HUES64 (cell line): Measurements from ENCODE around the gene ANXA10.
"Not testable (repeated sequence)": the region's sequence is repeated elsewhere in the genome, so short reads cannot be mapped to it uniquely, and the experiment has no call there.

Experiments
- H3K27ac ChIP-seq: 2 replicates; pipeline ENCODE4 v1.7.0; 2013; ENCODE audit warnings: low read depth, low read length, inconsistent platforms
- H3K27me3 ChIP-seq: 2 replicates; pipeline ENCODE4 v1.6.1; 2013; ENCODE audit warnings: mild to moderate bottlenecking, low read length; ENCODE audit not compliant: insufficient read depth
- H3K36me3 ChIP-seq: 2 replicates; pipeline ENCODE4 v1.6.1; 2013; ENCODE audit warnings: mild to moderate bottlenecking, low read length; ENCODE audit not compliant: insufficient read depth
- H3K4me1 ChIP-seq: 2 replicates; pipeline ENCODE4 v1.6.1; 2013; ENCODE audit warnings: mild to moderate bottlenecking, low read length, moderate library complexity; ENCODE audit not compliant: insufficient read depth
- H3K4me3 ChIP-seq: 2 replicates; pipeline ENCODE4 v1.5.1; 2013; ENCODE audit warnings: mild to moderate bottlenecking, low read length, moderate library complexity
- H3K9ac ChIP-seq: 2 replicates; pipeline ENCODE4 v1.6.1; 2013; ENCODE audit warnings: mild to moderate bottlenecking, low read depth, low read length
- H3K9me3 ChIP-seq: 2 replicates; pipeline ENCODE4 v1.6.1; 2013; ENCODE audit warnings: low read depth, low read length; ENCODE audit not compliant: insufficient read depth
- WGBS: fragments of 150-250, 120-280 bp; methylation state at CpG from one replicate; pipeline ENCODE4 v1.1.7; 2013; ENCODE audit warnings: missing lambda C conversion rate; 5-methylcytosine and 5-hydroxymethylcytosine counted together

The ANXA10 gene

DNA sequence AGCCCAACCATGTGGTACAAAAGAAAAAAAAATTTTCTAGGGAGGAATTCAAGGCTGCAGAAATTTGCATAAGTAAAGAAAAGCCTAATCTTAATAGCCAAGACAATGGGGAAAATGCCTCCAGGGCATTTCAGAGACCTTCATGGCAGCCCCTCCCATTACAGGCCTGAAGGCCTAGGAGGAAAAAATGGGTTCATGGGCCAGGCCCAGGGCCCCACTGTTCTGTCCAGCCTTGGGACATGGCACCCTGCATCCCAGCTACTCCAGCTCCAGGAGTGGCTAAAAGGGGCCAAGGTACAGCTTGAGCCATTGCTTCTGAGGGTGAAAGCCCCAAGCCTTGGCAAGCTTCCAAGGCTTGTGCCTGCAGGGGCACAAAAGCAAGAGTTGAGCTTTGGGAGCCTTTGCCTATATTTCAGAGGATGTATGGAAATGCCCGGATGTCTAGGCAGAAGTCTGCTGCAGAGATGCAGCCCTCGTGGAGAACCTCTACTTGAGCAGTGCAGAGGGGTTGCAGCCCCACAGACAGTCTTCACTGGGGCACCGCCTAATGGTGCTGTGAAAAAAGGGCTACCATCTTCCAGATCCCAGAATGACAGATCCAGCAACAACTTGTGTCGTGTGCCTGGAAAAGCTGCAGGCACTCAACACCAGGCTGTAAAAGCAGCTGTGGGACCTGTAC, 111.0 kb downstream of the ANXA10 start:
- Histone ChIP-seq H3K4me1 (no peaks in the 10 kb centered on the region), H3K9ac (no peak overlapping the region), H3K9me3 (peaks cover 32% of the 10 kb centered on the region), H3K4me3 (no peak overlapping the region), H3K27me3 (no peaks in the 10 kb centered on the region), H3K27ac (no peak overlapping the region), H3K36me3 (no peaks in the 10 kb centered on the region)
- WGBS = 89% methylated on average over 4 of the region's 4 CpGs

- no peaks in the 10 kb centered on the region for H3K27me3 ChIP-seq
- H3K4me1 ChIP-seq = no peaks in the 10 kb centered on the region
- H3K27ac ChIP-seq = no peak overlapping the region
- WGBS = 99% methylated on average over 3 of the region's 3 CpGs
- H3K9me3 ChIP-seq = peaks cover 14% of the 10 kb centered on the region
- H3K9ac ChIP-seq = no peak overlapping the region
- no peak overlapping the region for H3K4me3 ChIP-seq
- no peaks in the 10 kb centered on the region for H3K36me3 ChIP-seq
Measured at GRCh38 chr4:168208957-168209614, 116.7 kb downstream of the ANXA10 start.

GRCh38 chr4:168212656-168213055, 120.3 kb downstream of the ANXA10 start:
- Histone ChIP-seq H3K27me3 (no peaks in the 10 kb centered on the region), H3K4me1 (no peaks in the 10 kb centered on the region)
- WGBS = 100% methylated on average over 1 of the region's 3 CpGs

GRCh38 chr4:168213511-168213910, 121.2 kb downstream of the ANXA10 start:
- not testable (repeated sequence) for H3K9me3 ChIP-seq, H3K27ac ChIP-seq

More at GRCh38 chr4:168212656-168213055, 120.3 kb downstream of the ANXA10 start:
- Histone ChIP-seq H3K9ac (no peak overlapping the region), H3K9me3 (no peaks in the 10 kb centered on the region), H3K36me3 (no peaks in the 10 kb centered on the region), H3K4me3 (no peak overlapping the region), H3K27ac (no peak overlapping the region)

DNA sequence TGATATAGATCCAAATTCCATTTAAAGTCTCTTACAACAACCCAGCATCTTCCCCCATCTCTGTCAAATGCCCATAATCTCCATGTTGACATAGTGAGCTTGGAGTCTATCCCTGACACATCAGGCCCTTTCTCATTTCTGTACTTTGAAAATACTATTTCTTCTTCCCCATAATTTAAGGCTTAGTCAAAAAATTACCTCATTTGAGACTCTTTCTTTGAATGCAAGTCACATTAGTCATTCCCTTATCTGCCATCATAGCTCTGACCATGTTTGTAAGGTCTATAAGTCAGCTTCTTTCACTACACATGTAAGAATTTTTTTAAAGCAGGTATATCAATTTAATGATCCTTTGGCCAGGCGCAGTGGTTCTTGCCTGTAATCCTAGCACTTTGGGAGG, 126.3 kb downstream of the ANXA10 start:
- H3K4me3 ChIP-seq = no peak overlapping the region
- no peaks in the 10 kb centered on the region for H3K9me3 ChIP-seq
- no peaks in the 10 kb centered on the region for H3K4me1 ChIP-seq
- WGBS = 85% methylated on average over 1 of the region's 1 CpG
- H3K27ac ChIP-seq = no peak overlapping the region
- H3K36me3 ChIP-seq = no peaks in the 10 kb centered on the region
- H3K9ac ChIP-seq = no peak overlapping the region
- no peaks in the 10 kb centered on the region for H3K27me3 ChIP-seq

More at GRCh38 chr4:168213511-168213910, 121.2 kb downstream of the ANXA10 start:
- not testable (repeated sequence) for H3K36me3 ChIP-seq, H3K27me3 ChIP-seq, H3K9ac ChIP-seq, H3K4me3 ChIP-seq, H3K4me1 ChIP-seq

DNA sequence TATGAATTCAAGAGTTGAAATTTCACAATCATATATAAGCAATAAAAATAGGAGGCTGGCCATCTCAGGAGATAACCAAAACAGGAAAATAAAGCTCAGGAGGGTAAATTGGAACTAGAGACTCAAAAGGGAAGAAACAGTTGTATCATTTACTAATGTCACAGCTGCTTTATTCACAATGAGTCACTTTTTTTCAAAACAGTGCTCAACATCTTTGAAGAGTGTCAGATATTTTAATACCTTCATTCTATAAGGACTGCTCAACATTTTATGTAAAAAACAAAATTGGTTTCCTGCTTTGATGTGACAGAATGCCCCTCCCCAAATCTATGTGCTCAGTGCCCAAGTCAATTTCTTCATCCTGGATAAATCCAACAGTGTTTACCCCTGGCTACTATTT, 128.6 kb downstream of the ANXA10 start:
- no peaks in the 10 kb centered on the region for H3K36me3 ChIP-seq
- H3K4me3 ChIP-seq = no peak overlapping the region
- H3K27me3 ChIP-seq = no peaks in the 10 kb centered on the region
- no peaks in the 10 kb centered on the region for H3K4me1 ChIP-seq
- no peak overlapping the region for H3K9ac ChIP-seq
- H3K9me3 ChIP-seq = no peaks in the 10 kb centered on the region
- no peak overlapping the region for H3K27ac ChIP-seq

DNA sequence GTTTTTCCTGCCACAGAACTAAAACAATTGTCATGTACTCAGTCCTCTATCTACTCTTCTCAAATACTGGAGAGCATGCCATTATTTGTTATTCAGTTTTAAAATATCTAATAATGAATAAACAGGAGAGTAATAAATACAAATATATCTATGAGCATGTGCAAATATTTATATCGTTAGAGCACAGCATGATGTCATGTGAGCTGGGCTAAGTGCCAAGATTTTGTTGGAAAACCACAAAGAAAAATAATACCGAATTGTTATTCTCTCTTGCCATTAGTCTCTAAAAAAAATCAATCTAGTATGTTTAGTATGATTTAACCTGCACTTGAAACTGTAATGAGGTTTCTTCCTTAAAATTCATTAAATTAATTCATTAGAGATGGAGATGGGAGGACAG, 129.0 kb downstream of the ANXA10 start:
- 92% methylated on average over 2 of the region's 2 CpGs for WGBS
- no peaks in the 10 kb centered on the region for H3K4me1 ChIP-seq

More for the DNA sequence above, 129.0 kb downstream of the ANXA10 start:
- H3K36me3 ChIP-seq = no peaks in the 10 kb centered on the region
- no peak overlapping the region for H3K4me3 ChIP-seq
- H3K9ac ChIP-seq = no peak overlapping the region
- H3K9me3 ChIP-seq = no peaks in the 10 kb centered on the region
- no peaks in the 10 kb centered on the region for H3K27me3 ChIP-seq
- no peak overlapping the region for H3K27ac ChIP-seq
